GM23248 (cell line): ENCODE results near the gene CDH13.

Source experiments
- EZH2 ChIP-seq: fragments of 200-600 bp; sonication (generic); IDR thresholded peaks from 2 replicates; pipeline ENCODE4 v1.6.1; 2018; ENCODE audit warnings: antibody characterized with exemption, mild to moderate bottlenecking; ENCODE audit not compliant: insufficient read depth, poor library complexity, severe bottlenecking
- EZH2phosphoT487 ChIP-seq: fragments of 200-600 bp; sonication (generic); IDR thresholded peaks from 2 replicates; pipeline ENCODE4 v1.6.1; 2018; ENCODE audit warnings: antibody characterized with exemption, moderate library complexity, mild to moderate bottlenecking, low read depth; ENCODE audit not compliant: insufficient read depth

DNA sequence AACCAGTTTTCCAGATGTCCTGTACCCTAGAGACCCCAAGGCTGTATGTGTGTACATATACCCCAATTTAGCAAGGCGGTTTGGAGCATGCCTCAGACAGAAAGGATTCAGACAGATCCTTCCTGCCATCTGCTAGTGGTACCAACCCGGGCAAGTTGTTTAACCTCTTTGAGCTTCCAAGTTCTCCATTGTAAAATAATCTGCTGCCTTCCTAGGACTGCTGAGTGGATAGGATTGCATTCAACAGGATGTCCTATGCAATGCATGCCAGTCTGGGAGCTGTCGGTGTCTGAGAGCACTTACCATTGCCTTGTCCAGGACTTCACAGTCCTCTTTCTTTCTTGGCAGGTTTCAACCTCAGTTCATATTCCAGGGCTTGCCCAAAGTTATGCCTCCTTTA is 1.9 kb downstream of the CDH13 start:
- TF ChIP-seq EZH2 (no peak), EZH2phosphoT487 (no peak)
